CMK (cell line): ENCODE results near the gene ERI2.
"Not testable (repeated sequence)": the region's sequence is repeated elsewhere in the genome, so short reads cannot be mapped to it uniquely, and the experiment has no call there.

Source experiments
- DNase-seq: peaks from one replicate; pipeline ENCODE4 v3.0.0-alpha.2; 2010; ENCODE audit warnings: low read depth

ERI2 gene

GRCh38 chr16:20818929-20819585, 12.8 kb upstream of the ERI2 start:
- DNase-seq = no peak

DNA sequence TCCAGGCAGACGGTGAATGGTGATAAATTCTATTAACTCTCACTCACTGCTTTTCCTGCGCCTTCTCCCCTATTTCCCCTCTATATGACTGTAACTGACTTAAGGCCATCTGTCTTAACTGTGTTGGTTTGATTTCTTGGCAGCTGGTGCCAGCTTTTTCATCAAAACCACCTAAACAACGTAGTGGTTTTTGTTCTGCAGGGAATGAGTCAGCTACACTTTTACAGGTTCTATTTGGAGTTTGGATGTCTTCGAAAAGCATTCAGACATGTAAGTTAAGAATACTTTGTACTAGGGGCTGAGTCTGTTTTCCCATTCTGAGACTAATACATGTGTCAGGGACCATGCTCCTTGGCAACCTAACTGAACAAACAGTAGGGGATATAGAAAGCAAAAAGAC, 8.5 kb upstream of the ERI2 start:
- DNase-seq = no peak

GRCh38 chr16:20812510-20812909, 6.2 kb upstream of the ERI2 start:
- no peak for DNase-seq

GRCh38 chr16:20811889-20812439, 5.7 kb upstream of the ERI2 start:
- DNase-seq = no peak

- no peak for DNase-seq
Measured at GRCh38 chr16:20807862-20808261, 1.6 kb upstream of the ERI2 start.

DNA sequence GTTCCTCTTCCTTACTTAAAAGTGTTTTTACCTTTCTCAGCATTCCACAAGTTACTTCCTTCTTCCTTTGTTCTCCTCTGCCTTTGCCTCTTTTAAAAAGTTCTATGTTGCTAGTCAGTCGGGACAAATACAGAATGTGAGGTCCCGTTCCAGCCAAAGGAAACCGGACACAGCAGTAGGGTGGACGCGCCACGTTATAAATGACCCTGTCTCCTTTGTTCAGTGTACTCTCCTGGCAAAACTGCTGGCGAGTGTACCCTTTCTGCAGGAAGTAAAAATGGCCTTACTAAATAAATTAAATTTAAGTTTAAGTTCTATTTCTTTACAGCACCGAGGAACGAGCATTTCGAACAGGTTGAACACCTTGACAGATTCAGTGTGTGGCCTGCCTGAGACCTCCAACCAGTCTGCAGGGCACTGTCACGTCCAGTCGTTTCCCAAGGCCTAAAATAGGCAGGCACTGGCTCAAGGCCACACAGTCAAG, 546 bp downstream of the ERI2 start:
- DNase-seq = not testable (repeated sequence)

DNA sequence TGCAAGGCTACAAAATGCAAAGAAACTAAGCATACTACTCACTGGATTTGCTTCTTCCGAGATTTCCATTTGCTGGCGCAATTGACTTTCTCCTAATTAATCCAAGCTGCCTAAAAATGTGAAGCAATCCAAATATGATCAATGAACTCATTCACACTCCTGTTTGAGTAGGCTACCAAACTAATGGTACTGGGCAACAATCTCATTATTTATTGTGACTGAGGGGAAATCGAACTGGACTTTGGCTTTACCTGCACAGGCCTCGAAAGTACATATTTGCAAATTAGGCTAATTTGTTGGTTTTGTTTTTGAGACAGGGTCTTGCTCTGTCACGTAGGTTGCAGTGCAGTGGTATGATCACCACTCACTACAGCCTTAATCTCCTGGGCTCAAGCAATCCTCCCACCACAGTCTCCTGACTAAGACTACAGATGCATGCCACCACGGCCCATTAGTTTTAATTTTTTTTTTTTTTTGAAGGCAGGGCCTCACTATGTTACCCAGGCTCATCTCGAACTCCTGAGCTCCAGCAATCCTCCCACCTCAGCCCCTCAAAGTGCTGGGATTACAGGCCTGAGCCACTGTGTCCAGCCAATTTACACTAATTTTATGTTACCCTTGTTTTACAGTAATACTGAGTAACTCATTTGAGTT, 2.6 kb downstream of the ERI2 start:
- DNase-seq = no peak

GRCh38 chr16:20803192-20803560, 3.1 kb downstream of the ERI2 start:
- DNase-seq = no peak

DNA sequence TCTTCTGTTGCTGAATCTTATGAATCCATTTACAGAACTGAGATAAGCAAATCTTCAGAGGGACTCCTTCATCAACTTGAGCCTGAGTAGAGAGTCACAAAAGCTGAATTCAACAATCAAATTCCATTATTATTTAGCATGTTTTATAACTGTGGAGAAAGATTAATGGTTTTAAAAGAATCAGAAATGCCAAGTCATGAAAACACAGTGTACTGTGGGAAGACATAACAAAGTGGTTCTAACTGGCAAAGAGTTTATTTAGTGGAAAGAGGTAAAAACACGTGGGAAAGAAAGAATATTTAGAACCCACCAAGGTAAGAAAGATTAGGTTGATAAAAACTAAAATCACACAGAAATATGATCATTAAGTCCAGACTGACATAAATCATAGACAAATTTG, 5.0 kb downstream of the ERI2 start:
- no peak for DNase-seq

DNA sequence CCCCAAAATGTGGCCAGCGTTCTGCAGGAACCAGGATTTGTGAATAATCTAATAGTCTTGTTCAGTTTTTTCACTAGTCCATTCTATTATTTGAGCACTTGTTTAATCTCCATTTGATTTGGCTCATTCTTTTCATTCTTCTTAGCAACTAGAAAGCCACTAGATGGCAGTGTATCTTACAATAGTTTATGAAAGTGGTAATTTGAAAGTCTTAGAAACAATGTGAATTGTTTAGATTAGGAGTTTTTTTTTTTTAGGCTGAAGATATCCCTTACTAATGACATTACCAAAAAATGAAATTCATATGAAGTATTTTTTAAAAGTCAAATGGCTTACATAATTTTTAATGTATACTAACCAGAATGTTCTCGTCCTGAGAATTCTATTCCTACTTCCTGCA, 6.7 kb downstream of the ERI2 start:
- no peak for DNase-seq

DNA sequence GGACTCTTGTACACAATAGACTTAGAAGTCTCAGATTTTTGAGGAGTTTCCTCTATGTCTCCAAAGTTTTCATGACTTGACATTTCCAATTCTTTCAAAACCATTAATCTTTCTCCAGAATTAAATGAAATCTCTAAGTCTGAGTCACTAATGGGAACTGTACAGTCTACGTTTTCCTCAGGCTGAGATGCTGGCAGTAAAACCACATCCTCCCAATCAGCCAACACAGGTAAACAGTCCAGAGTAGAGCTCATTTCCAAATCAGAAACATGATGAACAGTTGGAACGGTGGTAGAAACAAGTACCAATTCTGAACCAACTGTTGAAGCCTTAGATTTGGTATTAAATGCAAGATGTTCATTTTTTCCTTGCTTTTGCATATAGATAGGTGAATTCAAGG, 7.9 kb downstream of the ERI2 start:
- DNase-seq = no peak

- no peak for DNase-seq
Measured at GRCh38 chr16:20791923-20792612, 14.2 kb downstream of the ERI2 start.

- DNase-seq = no peak
Measured at GRCh38 chr16:20789130-20789529, 17.1 kb downstream of the ERI2 start.

- DNase-seq = no peak
Measured at GRCh38 chr16:20784204-20784603, 22.1 kb downstream of the ERI2 start.

DNA sequence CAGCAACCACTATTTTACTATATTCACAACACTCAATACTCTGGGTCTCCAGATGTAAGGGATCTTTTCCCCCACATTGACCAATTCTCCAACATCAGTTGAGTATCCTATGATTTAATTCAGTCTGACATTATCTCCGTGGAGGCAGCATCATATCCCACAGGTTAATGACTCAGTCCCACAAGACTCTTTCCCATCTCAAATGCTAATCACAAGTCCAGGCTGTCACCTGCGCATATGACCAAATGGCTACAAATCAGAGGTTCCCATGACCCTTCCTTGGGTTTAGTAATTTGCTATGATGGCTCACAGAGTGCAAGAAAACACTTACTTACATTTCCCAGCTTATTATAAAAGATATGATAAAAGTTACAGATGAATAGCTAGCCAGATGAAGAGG, 23.8 kb downstream of the ERI2 start:
- no peak for DNase-seq

DNA sequence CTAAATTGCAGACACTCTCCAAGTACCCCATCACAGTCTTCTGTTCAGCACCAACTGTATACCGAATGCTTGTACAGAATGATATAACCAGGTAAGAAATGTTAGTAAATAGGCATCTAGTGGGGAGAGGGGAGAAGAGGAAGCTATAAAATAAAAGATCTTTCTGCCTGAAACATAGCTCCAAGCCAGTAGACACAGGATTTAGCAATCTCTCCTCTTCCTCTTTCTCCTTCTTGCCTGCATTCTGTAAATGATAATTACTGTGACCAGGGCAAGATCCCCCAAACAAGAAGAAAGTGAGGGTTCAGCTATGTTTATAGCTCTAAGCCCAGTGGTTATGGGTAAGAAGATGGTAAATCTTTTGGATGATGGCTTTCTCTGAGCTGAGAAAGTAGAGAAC, 24.6 kb downstream of the ERI2 start:
- no peak for DNase-seq

- DNase-seq = peak; percentile 47
Measured at GRCh38 chr16:20774703-20775362, 31.4 kb downstream of the ERI2 start.

GRCh38 chr16:20773679-20774078, 32.6 kb downstream of the ERI2 start:
- DNase-seq = no peak

- DNase-seq = no peak
Measured at GRCh38 chr16:20768818-20769217, 37.5 kb downstream of the ERI2 start.

GRCh38 chr16:20768121-20768520, 38.2 kb downstream of the ERI2 start:
- no peak for DNase-seq

DNA sequence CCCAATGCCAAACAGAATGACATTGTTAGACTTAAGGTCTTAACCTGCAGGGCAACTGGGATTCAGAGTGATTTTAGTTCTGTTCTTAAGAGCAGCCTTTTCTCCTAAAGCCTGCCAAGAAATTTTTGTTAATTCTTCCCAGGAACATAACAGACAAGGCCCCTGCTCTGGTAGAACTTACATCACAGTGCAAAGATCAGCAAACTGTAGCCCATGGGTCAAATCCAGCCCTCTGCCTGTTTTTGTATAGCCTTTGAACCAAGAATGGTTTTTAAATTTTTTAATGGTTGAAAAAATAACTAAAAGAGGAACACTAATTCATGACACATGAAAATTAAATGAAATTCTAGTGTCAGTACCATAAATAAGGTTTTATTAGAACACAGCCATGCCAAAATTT, 38.7 kb downstream of the ERI2 start:
- no peak for DNase-seq

DNA sequence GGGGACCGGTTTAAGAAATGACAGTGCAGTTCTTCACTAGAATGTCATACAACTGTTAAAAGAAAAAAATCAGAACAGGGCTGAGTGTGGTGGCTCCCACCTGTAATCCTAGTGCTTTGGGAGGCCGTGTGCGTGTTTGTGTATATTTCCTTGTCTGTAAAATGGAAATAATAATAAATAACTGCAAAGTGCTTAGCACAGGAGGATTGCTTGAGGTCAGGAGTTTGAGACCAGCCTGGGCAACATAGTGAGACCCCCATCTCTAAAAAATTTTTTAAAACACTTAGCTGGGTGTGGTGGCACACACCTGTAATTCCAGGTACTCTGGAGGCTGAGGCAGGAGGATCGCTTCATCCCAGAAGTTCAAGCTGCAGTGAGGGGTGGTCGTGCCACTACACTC, 40.0 kb downstream of the ERI2 start:
- no peak for DNase-seq

DNA sequence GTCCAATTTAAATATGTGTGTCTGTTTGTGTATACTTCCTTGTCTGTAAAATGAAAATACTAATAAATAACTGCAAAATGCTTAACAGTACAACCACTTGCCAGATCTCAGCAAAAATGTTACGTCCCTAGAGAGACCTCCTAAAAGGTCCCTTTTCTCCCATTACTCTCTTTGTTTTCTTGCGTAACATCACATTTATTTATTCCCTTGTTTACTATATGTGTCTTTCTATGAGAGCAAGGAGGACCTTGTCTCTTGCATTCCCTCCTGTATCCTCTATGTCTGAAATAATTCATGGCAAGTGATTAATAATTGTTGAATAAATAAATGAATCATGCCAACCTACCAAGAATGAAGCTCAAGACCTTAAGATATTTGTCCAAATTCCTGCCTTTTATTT, 40.5 kb downstream of the ERI2 start:
- DNase-seq = no peak
